ENCODE results near the gene NOL3.
A peak's percentile ranks its signal among the peaks of the same experiment; 100 is the strongest.

NOL3 gene

DNA sequence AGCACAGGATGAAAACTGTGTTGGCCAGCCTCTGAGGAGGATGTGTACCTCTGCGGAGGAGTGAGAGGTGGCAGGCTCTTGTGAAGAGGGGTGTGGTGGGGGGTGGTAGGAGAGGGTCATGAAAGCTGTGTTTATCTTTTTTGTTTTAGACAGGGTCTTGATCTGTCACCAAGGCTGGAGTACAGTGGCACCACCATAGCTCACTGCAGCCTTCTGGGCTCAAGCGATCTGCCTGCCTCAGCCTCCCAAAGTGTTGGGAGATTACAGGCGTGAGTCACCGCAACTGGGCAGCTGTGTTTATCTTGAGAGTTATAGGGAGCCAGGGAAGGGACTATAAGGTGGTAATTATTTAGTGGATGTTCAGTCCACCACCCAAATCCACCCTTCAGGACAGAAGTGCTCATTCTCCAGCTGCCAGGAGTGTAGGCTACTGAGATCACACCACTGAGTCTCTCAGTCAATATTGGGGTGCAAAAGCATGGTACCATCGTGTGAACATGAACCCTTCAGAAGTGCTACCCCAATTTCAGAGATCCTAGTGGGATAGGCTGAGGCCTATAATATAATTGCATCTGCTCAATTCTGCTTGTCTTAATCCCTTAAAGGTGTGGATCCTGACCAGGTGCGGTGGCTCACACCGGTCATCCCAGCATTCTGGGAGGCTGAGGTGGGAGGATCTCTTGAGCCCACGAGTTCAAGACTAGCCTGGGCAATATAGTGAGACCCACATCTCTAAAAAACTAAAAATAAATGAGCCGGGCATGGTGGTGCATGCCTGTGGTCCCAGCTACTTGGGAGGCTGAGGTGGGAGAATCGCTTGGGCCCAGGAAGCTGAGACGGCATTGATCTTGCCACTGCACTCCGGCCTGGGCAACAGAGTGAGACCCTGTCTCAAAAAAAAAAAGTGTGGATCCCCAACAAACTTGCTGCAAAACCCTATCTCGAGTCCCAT, 20.4 kb downstream of the NOL3 start:
- DNase-seq: no peak

DNA sequence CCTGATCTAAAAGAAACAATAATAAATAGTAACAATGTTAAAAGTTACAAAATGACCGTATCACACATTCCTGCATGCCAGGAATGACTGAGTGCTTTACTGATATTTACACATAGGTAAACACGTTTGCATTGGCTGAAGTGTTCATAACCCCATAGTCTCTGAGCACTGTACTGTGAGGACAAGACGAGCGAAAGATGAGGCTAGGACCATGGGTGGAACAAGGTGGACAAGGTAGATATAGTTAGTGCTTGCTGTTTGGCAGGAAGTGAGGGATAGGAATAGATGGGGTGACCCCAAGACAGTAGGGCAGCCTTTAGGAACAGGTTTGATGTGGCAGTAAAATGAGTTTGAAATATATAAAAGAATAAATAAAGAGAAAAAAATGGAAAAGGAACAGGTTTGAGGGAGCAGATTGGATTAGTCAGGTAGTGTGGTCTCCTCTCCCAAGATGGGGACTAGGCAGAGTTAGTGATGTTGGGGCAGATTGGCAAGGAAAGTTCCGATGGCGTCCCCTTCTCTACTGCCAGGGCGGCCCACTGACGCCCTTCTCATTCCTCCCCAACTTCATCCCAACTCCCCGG, 21.2 kb downstream of the NOL3 start:
- no peak for DNase-seq

DNA sequence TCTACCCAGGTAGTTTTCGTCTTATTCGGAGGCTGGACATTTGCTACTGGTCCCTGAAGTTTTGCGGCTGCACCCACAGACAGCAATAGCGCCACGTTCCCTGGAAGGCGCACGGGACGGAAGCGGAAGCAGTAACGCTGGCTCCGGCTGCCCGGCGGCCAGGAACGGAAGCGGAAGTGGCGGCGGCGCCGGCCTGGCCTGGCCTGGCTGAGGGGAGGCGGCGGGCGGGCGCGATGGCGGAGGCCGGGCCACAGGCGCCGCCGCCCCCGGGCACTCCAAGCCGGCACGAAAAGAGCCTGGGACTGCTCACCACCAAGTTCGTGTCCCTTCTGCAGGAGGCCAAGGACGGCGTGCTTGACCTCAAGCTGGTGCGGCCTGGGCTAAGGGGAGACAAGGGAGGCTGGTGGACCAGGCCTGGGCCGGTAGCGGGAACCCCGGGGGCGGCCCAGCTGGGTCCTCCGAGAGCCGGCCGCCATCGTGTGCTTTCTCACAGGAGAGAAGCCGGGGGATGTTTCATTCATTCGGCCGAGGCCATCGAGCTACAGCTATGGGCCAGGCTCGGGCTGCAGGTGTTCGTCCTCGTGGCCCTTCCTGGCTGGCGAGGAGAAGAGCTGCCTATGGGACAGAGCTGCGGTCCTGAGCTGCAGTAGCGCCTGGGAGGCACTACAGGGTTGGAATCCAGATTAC, 21.8 kb downstream of the NOL3 start, which contains the start of gene E2F4:
Gene E2F4, plus strand, starts transcription at position 161 of the 687 bp plus-strand sequence. Its CDS starts 73 bp downstream, at position 234.
- peak; percentile 88 for DNase-seq

DNA sequence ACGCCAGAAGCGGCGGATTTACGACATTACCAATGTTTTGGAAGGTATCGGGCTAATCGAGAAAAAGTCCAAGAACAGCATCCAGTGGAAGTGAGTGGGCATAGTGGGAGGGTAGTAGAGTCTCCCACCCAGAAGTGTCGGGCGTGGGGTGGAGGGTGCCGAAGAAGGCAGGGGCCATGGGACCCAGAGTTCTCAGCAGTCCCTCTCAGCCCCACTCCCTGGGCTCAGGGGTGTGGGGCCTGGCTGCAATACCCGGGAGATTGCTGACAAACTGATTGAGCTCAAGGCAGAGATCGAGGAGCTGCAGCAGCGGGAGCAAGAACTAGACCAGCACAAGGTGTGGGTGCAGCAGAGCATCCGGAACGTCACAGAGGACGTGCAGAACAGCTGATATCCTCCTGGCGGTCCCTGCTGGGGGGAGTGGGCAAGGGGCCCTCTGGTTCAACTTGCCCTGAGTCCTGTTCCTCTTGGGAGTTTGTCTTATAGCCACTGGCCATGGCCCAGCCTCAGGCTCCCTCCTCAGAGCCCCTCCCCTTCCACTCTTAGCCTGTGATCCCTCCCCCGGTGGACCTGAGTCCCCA, 22.5 kb downstream of the NOL3 start:
- no peak for DNase-seq

- no peak for DNase-seq
These were observed 23.2 kb downstream of the NOL3 start for GRCh38 chr16:67193536-67193935.

DNA sequence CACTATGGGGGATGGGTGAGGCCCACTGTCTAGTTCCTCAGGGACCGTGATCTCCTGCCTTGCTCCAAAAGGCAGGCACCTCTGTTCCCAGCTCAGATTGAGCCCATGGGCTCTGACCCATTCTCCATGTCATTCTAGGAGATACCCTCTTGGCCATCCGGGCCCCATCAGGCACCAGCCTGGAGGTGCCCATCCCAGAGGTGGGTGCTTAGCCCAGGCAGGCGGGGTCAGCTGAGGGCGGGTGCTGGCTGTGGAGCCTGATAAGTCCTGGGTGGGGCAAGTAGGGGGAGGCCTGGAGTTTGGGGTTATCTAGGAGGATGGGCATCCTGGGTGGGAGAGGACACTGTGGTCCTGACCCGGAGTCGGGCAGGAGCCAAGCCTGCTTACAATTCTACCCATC, 23.9 kb downstream of the NOL3 start:
- DNase-seq: no peak

DNA sequence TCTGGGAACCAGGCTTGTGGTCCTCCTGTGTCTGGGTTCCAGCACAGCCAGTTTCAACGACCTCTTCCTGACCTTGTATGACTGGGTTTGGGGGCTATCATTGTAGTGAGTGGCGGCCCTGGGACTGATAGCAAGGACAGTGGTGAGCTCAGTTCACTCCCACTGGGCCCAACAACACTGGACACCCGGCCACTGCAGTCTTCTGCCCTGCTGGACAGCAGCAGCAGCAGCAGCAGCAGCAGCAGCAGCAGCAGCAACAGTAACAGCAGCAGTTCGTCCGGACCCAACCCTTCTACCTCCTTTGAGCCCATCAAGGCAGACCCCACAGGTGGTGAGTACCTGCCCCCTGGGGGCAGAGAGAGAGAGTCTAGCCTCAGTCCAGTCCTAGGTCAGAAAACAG, 25.3 kb downstream of the NOL3 start:
- no peak for DNase-seq

GRCh38 chr16:67196881-67197280, 26.5 kb downstream of the NOL3 start:
- no peak for DNase-seq

DNA sequence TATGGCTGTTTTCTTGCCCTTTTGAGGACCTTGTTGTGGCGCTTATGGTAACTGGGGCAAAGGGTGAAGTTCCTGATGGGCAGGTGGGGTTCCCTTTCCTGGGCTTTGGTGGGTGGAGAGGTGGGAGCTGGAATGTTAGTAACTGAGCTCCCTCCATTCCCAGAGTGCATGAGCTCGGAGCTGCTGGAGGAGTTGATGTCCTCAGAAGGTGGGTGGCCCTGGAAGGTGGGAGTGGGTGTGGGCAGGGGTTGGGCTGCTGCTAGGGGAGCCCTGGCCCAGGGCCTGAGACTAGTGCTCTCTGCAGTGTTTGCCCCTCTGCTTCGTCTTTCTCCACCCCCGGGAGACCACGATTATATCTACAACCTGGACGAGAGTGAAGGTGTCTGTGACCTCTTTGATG, 27.4 kb downstream of the NOL3 start:
- no peak for DNase-seq

DNA sequence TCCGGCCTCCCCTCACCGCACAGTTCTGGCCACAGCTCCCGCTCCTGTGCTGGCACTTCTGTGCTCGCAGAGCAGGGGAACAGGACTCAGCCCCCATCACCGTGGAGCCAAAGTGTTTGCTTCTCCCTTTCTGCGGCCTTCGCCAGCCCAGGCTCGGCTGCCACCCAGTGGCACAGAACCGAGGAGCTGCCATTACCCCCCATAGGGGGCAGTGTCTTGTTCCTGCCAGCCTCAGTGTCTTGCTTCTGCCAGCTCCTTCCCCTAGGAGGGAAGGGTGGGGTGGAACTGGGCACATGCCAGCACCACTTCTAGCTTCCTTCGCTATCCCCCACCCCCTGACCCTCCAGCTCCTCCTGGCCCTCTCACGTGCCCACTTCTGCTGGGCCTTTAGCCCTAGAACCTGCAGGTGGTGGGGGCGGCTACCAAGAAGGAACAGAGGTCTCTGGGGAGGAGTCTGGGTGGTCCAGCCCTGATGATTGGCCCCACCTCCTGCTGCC, 27.9 kb downstream of the NOL3 start:
- no peak for DNase-seq

GRCh38 chr16:67199011-67199807, 28.9 kb downstream of the NOL3 start, which contains the start of gene ELMO3:
Gene ELMO3 (plus strand): TSS chr16:67199131. CDS start chr16:67199327, 196 bp downstream.
- no peak for DNase-seq

GRCh38 chr16:67199808-67200198, 29.5 kb downstream of the NOL3 start:
- no peak for DNase-seq

GRCh38 chr16:67200491-67200890, 30.2 kb downstream of the NOL3 start:
- DNase-seq: no peak

GRCh38 chr16:67201411-67202345, 31.3 kb downstream of the NOL3 start:
- no peak for DNase-seq

DNA sequence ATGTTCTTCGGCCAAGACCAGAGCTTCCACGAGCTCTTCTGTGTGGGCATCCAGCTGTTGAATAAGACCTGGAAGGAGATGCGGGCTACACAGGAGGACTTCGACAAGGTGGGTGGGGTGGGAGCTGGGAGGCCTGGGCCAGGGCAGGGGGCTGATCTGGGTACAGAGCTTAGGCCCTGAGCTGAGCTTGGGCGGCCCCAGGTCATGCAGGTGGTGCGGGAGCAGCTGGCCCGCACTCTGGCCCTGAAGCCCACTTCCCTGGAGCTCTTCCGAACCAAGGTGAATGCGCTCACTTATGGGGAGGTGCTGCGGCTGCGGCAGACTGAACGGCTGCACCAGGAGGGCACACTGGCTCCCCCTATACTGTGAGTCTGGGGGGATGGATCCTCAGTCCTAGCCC, 32.1 kb downstream of the NOL3 start:
- DNase-seq: no peak

GRCh38 chr16:67202956-67203493, 32.7 kb downstream of the NOL3 start:
- no peak for DNase-seq

- no peak for DNase-seq
These were observed 33.7 kb downstream of the NOL3 start for GRCh38 chr16:67204076-67204475.

DNA sequence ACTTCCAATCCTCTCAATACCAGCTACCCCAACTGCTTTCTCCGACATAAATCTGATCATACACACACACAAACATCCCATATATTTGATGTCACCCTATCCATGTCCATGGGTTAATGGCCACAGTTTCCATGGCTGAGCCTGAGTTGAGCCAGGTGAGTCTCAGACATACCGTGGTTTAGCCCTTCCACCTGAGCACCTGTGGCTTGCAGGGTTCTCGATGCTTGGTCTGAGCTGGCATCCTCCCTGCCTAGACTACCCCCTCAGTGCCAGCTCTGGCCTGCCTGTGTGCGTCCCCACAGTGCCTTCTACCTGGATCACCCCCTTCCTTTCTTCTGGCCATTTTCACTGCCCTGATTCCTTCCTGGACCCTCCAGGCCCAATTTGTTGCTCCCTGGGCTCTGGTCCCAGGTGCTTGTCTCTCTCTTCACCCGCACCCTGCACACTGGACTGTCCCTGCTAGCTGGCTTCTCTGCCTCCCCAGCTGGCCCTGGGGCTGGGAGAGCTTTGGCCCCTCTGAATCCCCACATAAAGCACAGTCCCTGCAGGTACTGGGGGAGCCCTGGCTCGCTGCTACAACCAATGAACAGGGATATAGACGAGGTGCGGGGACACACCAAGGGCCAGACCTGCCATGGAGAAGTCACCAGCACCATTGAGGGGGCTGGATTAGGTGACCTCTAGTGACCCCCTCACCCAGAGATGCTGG, 35.9 kb downstream of the NOL3 start:
- no peak for DNase-seq

DNA sequence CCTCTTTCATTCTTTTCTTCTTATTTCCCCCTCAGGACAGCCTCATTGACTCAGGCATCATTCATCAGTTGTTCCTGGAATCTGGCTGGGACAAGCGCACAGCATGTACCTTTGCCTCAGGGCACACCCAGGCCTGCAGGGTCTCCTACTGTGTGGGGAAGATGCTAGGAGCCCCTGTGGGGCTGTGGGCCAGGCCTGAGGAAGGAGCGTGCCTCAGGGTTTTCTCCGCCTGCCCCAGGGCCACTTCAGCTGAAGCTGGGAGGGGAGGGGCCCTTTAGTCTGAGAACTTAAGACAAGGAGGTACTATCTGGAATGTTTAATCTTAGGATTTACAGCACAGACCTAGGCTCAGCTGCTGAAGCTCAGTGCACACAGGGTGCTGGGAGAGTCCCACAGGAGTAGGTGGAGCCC, 36.5 kb downstream of the NOL3 start:
- no peak for DNase-seq
